Myocyte (in vitro differentiated cells): ENCODE data around the gene HEPACAM. TPM values are rescaled to one million over a fixed set of nuclear protein-coding genes. Genes with fewer than 3 reads are reported as not detected.

Source experiments
- DNase-seq: peaks from one replicate; pipeline ENCODE4 v3.0.0-alpha.2; 2012; ENCODE audit warnings: low read depth
- total RNA-seq: library from RNA; depleted of rRNA; stranded (reverse); fragments of >200 nt; gene quantifications from 2 replicates; pipeline ENCODE4 v1.2.3, GENCODE V29; 2014

HEPACAM gene
- total RNA-seq, 1 donor from 2014 or later, result not detected

DNA sequence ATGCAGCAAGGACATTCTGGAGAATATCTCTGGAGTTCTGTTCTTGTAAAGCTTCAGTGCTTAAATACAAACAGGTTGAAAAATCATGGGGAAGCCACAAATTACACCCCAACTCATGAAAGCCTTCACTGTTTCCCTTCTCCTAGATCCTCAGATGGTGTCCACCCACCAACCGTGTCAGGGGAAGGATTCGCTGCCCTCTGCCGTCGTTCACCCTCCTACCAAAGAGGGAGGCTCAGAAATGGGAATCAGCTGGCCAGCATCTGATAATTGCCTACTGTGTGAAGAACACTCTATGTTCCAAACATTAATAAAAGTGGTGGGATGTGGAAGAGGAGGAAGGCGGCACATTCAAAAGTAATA is 7.4 kb upstream of the HEPACAM start:
- no peak for DNase-seq

DNA sequence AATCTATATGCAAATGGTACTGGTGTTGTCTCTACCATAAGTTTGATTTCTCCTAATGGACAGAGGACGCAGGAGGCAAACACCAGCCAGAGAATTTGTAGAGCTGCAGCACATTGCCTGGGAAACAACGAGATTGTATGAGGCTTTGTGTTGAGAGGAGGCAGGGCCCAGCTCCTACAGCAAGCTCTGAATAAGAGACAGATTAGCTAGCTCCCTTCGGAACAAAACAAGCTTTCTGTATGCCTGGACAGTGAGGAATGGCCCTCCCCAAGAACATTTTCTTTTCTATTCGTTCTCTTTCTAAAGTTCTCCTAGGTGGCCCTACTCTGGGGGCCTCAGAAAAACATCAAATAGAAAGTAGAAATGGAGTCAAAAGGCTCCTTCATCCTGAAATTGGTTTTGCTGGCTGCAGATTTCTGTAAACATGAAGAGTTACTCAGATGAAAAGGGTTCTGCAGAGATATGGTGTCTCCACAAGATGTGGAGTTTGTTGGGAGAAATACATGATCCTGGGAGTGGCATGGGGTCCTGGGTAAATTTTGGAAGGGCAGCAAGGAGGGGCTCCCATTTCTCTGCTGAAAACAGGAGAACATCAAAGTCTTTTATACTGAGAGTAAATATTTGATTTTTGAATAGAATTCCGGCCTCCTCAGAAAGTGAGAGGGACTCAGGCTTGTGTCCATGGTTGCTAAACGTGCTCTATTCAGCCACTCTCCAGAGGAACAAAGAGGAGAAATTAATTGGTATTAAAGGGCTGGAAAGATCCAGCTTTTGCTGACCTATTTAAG is 6.8 kb upstream of the HEPACAM start:
- no peak for DNase-seq

DNA sequence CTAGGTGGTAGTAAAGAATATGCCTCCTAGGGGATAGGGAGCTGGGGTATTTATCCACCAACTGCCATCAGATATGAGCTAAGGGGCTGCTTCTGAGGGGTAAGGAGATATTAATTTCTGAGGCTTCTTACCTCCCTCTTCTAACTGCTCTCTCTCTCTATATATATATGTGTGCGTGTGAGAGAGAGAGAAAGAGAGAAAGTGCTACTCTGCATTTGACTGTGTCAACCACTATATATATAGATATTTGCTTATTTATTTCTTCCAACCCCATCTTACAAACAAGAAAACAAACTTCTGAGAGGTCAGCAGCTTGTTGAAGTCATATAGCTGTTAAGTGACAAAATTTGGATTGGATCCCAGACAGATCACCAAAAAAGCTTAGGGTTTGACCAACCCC is 5.9 kb upstream of the HEPACAM start:
- DNase-seq, result no peak

DNA sequence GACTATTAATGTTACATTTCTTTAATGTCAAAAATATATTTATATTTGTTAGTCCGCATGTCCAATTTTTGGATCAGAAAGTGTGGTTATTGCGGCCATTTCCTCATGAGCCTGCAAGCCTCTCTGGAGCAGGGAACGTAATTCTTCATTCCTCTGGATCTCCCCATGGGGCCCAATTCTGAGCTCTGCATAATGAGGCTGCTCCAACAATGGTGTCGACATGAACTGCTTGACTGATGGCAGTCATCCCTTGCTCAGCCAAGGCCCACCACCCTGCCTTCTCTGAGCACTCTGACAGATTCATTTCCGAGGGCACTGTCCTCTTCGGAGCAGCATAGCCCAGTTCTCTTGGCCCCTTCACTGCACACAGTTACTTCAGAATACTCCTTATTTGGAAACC is 3.1 kb upstream of the HEPACAM start:
- DNase-seq, result no peak

DNA sequence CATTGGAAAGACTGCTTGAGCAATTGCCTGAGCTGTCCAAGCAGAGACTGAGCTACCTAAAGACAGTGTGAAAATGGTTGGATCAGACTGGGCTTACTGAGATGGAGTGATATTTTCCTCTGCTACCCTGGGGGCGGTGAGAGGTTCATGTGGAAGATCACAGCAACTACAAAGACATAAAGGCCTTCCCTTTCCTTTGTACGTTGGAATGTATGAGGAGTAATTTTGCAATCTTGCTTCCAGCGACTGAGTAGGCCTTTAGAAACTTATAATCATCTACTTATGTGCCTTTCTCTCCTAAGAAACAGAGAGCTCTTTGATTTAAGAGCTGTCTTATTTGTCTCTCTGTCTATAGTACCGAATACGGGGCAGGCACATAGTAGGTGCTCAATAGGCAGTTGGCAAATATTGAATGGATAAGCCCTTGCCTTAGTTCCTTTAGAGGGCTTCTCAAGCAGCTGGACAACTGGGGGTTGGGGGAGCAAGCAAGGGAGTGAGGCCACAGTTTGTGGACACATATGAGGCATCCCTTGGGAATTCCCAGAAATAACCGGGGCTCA is 2.4 kb upstream of the HEPACAM start:
- no peak for DNase-seq

DNA sequence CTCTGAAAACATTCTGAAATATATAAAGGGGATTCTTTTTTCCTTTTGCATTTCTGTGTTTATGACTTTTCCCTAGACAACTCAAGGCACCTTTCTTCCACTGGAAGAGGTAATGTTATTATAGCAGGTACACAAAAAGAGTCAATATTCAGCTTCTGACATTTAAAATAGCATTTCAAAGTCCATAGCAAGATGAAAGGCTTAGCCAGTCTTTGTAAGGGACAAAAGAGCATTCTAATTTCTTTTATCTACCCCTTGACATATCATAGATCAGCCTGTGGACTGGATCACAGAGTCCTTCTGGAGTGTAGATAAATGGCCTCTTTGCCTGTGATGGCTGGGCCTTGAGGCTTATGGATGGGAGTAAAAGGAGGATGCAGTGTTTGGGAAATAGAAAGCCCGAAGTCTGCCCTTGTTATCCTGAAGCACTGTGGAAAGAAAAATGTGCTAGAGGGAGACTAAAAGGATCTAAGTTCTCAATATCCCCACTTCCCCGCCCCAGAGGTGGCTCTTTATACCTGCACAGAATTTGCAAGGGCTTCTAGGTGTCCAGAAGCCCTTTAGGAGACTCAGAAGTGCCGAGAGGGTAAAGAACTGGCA is 1.6 kb upstream of the HEPACAM start:
- no peak for DNase-seq

DNA sequence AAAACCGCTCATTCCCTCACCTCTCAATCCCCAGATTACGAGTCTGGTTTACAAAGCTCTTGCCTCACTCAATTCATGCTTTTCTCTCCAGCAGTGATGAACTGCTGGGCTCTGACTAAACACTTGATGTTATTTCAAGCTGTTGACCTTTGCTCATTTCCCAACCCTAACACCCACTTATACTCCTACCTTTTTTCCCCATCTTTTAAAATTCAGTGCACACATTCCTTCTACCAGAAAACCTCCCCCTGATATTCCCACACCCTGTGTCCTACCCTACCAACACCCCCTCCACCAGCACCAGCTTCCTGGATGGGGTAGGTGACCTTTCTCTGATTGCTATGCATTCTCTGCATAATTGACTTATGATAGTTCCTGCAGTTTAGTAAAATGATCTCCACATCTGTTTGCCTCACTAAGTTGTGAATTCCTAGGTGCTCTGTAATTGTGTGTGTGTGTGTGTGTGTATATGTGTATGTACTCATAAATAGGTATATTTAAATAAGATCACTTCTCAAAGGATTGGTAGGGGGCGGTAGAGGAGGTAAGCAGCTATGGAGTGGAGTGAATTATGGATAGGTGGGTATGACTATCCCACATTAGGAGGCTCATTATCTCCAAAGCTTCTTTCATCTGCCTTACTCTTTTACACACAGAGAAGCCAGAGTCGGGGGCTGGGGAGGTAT is 842 bp downstream of the HEPACAM start:
- DNase-seq, result no peak

DNA sequence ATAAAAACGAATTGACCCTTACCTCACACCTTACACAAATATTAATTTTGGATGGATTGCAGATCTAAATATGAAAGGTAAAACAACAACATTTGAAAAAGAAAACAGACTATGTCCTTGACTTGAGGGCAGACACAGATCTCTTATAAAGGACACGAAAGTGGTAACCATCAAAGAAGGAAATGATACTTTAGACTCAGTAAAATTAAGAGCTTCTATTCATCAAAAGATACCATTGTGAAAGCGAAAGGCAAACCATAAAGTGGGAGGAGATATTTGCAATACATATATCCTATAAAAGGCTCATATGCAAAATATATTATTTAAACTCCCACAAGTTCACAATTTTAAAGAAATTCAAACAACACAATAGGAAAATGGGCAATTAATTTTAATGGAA is 5.0 kb downstream of the HEPACAM start:
- DNase-seq, result no peak

DNA sequence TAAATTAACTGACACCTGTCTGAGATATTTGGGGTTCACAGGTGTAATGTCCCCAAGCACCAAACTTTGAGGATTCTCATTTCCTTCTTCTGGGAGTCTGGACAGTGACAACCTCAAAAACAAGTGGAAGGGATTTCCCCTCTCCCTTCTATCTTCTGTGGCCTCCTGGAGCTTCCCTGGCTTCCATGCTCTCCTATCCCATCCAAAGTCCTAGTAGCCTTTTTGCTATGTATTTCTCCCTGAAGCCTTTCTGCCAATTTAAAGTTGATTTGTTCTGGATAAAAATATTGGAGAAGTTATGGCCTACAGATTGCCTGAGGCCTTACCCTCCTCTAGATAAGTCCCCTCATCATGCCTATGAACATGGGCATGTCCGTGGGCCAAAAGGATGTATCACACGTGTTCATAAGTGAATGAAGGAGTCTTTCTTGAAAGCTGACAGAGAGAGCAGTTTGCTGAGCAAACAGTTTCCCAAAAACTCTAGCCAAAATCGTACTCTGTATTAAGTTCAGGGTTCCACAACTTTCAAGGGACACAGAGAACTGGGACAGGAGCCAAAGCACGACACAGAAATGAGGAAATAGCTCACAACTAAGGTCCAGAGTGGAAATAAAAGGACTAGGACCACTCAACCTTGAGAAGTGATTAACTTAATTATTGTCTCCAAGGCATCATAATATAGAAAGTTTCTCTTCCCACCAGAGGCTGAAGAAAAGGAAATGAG is 6.7 kb downstream of the HEPACAM start:
- DNase-seq, result no peak

DNA sequence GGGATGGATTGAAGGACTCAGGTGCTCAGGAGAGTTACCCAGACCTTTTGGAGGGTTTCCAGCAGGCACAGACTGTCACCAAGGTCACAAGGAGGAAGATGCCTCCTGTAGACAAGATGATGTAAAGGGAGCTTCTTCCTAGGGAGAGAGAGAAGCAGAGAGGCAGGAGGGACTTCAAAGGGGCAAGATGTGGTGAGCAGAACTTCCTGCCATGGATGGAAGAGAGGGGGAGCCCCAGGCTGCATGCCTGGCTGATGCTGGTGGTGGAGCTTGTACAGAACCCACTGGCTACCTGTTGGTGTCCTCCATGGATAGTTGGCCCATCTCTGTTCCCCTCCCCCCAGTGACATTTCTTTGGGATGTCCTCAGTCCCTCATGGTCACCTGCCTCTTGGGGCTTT is 12.6 kb downstream of the HEPACAM start:
- no peak for DNase-seq

DNA sequence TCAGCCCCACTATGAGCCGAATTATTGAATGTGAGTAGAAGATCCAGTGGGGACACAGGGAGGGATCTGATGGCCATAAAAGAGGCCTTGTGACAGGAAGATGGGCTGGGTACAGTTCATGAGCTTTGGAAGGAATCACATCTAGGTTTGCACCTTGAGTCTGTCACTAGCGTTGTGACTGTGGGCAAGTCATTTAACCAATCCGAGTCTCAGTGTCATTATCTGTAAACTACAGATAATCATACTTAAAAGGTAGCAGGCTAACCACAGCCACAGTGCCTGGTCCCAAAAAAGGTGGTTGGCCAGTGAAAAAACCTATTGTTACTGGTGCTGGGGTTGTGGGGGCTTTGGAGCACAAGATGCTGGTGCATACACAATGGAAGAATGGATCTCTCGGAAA is 13.0 kb downstream of the HEPACAM start:
- no peak for DNase-seq

DNA sequence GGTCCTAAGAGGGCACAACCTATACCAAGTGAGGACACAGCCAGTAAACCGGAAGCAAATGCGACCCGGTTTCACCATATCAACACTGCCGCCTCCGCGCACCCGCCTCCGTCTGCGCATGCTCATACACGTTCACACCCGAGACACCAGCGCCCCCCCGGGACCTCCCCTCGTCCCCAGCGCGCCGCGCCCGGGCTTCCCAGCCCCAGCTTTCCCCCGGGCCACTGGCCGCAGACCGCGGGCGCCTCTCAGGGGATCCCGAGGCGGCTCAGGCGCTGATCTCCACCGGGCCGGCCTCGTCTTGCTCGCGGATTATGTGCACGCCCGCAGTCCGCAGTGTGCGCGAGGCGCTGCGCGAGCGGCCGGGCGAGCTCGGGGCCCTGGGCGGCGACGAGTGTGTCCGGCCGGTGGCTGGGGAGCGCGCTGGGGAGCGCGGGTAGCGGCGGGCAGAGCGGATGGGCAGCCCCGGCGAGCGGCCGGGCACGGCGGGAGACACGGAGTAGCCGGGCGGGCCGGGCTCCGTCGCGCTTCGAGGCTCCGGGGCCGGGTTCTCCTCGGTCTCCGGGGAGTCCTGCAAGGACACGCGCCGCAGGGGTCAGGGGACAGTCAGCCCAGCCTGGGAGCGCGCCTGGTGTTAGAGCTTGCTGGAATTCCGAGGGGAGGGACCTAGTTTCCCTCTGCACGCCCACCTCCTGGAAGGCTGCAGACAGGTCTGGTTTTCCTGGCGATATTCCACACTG is 14.8 kb downstream of the HEPACAM start:
- DNase-seq, result peak; percentile 51

DNA sequence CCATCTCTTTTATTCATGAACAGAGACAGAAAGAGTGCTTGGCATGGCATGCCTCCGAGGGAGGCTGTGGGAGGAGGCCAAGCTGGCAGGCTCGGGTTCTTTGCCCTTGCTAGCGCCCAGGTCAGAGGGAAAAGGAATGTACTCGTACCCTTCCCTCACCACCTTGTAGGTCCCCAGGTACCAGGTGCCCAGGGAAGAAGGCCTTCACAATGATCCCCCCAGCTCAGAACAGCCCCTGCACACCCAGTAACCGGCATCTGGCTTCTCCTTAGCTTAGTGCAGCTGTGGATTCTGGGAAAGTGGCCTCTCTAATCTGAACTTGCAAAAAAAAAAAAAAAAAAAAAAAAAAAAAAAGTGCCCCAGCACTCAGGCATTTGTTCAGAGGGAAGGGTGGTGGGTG is 15.5 kb downstream of the HEPACAM start:
- DNase-seq, result no peak

DNA sequence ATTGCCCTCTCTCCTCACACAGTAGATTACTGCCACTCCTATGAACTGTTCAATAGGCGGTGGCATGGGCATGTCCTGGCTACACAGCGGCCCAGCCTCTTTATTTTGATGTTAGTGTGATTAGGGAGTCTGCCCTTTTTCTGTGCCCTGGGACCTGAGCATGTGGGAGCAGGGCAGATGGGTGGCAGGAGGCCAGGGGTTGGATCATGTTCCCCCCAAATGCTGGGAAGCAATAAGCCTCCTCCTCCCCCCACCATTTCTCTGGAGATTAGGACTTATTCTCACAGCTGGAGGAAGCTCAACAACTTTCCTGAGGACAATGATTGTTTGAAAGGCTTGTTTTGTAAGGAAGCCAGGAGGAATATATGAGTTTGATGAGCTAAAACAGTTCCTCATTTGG is 15.9 kb downstream of the HEPACAM start:
- DNase-seq, result peak; percentile 48

DNA sequence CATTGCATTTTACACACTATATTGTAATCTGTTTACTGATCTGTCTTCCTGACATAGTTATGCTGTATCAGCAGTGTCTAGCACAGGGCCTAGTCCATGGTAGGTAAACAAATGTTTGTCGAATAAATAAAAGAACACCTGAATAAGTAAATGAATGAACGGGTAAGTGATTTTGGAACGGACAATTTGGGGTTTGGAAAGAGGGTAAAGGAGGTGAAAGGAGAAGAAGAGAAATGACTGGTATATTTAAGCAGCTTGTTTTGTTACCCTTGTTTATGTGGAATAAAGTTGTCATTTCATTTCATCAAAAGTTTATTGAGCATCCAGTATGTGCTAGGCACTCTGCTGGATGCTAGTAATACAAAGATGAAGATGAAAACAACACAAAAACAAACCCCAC is 16.9 kb downstream of the HEPACAM start, which contains the start of gene HEPN1:
Gene HEPN1, plus strand, starts transcription at position 301 of the 400 bp plus-strand sequence.
- no peak for DNase-seq

DNA sequence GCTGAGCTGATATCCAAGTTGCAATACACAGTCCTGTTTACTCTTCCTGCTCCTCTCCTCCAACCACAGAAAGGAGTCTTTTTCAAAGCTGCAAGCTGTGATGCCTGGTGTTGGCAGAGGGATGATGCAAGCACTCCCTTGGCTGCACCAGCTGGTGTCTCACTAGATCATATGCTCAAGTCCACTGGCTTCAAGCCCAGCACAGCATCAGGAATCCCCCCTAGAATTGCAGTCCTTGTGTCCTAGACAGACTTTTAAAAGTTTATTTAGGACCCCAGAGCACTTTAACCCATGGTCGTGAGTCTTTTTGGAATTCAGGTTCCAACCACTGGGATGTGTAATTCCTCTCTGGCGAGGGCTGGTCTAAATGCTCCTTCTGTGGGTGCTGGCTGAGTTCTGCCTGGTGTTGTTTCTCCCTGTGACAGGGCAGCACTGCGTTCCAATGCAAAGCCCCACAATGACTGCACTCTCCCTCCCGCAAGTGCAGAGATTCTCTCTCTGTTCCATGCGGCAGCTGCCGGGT is 18.7 kb downstream of the HEPACAM start:
- DNase-seq, result peak; percentile 76

DNA sequence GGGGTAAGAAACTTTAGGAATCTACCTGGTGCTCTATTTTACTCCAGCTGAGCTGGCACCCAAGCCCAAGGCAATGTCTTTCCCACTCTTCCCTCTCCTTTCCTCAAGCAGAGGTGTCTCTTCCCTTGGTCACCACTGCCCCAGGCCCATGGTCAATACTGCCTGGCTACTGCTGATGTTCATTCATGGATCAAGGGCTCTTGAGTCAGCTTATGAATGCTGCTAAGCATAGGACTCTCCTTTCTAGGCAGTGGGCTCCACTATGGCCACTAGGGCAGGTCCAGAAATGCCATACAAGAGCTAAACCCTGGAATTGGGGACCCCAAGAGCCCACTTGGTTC is 19.5 kb downstream of the HEPACAM start:
- DNase-seq, result no peak

DNA sequence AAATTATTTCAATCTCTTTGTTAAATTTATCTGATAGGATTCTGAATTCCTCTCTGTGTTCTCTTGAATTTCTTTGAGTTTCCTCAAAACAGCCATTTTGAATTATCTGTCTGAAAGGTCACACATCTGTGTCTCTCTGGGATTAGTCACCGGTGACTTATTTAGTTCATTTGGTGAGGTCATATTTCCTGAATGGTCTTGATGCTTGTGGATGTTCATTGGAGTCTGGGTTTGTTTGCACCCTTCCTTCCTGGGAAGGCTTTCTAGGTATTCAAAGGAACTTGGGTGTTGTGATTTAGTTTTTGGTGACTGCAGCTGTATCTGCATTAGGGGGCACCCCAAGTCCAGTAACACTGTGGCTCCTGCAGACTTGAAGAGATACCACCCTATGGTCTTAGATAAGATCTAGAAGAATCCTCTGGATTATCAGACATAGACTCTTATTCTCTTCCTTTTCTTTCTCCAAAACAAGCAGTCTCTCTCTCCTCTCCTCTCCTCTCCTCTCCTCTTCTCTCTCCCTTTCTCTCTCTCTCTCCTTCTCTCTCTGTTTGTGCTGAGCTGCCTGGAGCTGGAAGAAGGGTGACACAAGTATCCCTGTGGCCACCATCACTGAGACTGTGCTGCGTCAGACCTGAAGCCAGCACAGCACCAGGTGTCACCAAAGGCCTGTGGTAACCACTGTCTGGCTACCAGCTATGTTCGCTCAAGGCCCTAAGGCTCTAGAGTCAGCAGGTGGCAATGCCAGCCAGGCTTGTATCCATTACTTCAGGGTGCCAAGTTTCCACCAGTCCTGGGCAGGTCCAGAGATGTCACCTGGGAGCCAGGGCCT is 20.1 kb downstream of the HEPACAM start:
- peak; percentile 33 for DNase-seq

DNA sequence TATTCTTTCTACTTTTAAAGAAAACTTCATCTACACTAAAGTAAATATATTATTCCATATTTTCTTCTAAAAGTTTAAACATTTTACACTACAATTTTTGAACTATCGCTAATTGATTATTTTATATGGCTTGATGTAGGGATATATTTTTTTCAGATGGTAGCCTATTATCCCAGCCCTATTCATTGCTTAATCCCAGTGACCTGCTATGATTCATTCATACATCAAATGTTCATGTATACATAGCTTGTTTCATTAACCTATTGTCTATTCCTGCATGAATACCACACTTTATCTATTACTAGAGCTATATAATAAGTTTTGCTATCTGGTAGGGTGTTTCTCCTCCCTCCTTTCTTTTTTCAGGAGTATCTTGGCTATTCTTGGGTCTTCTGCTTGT is 33.2 kb downstream of the HEPACAM start:
- no peak for DNase-seq

DNA sequence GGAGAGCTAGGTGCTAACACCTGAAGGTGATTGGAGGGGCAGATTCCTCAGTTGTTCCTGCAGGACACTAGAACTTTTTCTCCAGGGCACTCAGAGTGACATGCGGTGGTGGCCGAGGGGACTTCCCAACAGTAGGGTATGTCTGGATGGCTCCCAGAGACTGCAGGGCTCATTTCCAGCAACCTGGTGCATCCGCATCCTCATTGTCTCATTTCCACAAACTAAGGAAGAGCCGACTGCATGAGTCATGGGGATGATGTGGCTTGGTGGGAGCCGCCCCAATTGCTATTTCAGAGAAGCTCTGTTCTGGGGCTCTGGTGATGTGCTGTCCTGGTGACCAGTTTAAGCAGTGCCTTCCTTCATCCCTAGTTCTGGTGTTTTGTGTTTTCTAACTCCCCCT is 35.4 kb downstream of the HEPACAM start:
- DNase-seq, result peak; percentile 89
